Head of caudate nucleus (tissue), 42 donors: Measurements from ENCODE around the gene ZNF655.

ENCODE experiments used
- DNase-seq, 42 donors: peaks; one replicate each; pipeline versions ENCODE4 v3.0.0 to v3.0.0-alpha.2; 2020 to 2021; ENCODE audit warnings: mixed read lengths in 7 of 42
- intact Hi-C: fragments of 100-400 bp; cut with DNase I; formaldehyde crosslinking; loops from one replicate; pipeline ENCODE4 v1.15.0; 2022

The ZNF655 gene

DNA sequence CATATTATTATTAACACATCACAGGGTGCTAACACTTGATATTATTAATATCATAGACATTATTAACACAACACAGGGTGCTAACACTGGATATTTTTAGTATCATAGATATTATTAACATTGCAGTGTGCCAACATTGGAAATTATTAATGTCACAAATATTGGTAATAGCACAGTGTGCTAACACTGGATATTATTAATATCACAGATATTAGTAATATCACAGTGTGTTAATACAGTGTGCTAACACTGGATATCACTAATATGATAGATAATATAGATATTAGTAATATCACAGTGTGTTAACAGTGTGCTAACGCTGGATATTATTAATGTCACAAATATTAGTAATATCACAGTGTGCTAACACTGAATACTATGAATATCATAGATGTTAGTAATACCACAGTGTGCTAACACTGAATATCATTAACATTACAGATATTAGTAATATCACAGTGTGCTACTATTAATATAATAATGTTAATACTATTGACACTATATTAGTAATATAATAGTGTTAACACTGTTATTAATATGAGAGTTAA is 38.0 kb downstream of the ZNF655 start:
- intact Hi-C loops = no loop called here
- no peak for DNase-seq

DNA sequence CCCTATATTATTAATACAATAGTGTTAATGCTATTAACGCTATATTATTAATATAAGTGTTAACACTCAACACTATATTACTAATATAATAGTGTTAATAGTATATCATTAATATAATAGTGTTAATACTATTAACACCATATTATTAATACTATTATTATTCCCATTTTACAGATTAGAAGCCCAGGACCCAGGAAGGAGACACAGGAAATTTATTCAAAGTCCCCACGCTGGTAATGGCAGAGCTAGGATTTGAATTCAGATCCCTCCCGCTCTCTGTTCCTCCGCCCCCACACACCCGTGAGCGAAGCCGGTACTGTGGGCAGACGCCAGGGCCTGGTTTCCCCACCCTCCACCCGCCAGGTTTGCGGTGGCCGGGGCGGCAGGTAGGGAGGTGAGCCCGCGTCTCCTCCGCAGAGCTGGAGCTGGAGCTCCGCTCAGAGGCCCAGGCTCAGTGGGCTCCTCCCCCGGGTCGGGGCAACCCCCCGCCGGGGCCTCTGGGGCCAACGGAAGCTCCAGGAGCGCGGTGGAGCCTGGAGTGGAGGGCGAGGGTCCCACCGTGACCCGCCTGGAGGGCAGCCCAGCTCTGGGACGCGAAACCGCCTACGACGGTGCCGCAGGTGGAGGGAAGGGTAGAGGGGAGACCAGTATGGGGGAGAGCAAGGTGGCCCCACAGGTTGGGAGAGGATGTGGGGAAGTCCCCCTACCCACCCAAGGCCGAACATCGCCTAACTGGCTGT is 39.5 kb downstream of the ZNF655 start, which contains the start of gene TMEM225B:
Gene TMEM225B, plus strand, starts transcription at position 506 of the 740 bp plus-strand sequence. CDS start 6,122 bp downstream, outside the sequence.
- DNase-seq = no peak
- intact Hi-C loops = no loop called here

DNA sequence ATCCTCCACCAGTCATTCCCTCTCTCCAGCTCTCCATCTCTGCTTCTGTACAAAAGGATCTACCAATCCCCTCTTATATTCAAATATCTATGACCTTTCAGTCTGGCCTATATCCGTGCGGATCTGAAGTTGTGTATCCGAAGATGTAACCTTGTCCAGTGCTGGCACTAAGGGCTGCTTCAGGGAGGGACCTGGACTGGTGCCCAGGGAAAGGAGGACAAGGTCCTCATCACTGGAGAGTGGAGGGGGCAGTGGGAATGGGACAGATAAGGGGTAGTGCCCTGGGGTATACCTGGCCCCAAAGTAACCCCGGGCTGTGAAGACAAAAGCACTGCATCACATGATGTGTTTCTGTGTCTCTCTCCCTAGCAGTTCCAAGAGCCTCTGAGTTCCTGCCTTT is 41.4 kb downstream of the ZNF655 start:
- no peak for DNase-seq
- intact Hi-C loops = no loop called here

DNA sequence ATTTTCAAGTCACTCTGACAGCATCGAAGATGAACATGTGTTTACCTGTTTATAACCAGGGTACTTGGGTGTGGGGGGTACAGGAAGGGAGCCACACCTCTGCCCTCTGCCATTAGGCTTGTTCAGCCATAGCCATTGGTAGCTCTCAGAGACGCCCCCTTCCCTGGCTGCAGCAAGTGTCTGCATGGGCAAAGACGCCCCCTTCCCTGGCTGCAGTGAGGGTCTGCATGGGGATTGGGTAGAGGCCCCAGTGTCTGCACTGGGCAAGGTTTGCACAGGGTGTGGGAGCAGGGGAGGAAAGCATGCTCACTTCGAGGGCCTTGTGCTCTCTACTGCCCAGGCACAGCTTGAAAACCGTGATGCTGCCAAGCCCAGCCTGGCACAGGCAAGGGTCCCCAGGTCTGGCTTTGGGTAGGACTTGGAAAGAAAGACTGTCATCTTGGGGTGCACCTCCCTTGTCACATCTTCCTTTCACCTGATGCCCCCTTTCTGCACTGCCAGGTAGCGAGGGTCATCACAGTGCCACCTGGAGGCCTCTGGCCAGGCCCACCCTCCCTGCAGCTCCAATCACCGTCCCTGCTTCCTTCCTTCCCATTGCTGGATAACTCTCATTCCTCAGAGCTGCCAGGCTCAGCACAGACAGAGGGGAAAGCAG is 43.3 kb downstream of the ZNF655 start:
- intact Hi-C loops = no loop called here

DNA sequence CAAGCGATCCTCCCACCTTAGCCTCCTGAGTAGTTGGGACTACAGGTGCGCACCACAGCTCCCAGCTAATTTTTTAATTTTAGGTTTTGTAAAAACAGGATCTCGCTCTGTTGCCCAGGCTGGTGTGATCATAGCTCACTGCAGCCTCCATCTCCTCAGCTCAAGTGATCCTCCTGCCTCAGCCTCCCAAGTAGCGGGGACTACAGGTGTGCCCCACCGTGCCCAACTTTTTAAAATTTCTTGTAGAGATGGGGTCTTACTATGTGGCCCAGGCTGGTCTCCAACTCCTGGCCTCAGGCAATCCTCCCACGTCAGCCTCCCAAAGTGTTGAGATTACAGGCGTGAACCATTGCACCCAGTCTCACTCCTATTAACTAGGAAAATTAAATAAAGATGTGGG is 47.1 kb downstream of the ZNF655 start:
- DNase-seq = no peak
- intact Hi-C loops = no loop called here

More for the DNA sequence above, 43.3 kb downstream of the ZNF655 start:
- no peak for DNase-seq

DNA sequence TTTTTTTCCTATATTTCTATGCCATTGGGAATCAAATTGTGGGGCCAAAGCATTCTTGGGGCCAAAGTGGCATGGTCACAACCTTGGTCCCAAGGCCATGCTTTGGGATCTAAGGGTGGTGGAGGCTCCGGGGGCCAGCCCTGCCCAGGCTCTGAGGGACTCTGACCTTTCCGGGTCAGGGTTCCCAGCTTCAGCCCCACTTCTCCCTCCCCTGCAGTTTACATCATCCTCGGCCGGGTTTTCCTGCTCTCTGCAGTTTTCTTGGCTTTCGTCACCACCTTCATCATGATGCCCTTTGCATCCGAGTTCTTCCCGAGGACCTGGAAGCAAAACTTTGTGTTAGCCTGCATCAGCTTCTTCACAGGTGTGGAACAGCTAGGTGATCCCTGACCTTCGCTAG is 48.1 kb downstream of the ZNF655 start:
- no peak for DNase-seq
- intact Hi-C loops = no loop called here

DNA sequence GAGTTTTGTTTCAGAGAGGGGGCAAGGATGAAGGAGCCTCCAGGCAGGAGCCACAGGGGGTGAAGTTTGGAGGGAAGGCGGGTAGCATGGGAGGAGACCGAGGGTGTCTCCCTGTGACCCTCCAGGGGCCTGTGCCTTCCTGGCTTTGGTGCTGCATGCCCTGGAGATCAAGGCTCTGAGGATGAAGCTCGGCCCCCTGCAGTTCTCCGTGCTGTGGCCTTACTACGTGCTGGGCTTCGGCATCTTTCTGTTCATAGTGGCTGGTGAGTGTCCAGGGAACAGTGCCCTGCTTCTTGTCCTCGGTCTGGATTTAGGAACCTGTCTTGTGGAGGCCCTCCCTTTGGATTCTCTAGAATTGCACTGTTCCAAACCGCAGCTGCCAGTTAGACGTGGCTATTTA is 49.1 kb downstream of the ZNF655 start:
- no peak for DNase-seq

DNA sequence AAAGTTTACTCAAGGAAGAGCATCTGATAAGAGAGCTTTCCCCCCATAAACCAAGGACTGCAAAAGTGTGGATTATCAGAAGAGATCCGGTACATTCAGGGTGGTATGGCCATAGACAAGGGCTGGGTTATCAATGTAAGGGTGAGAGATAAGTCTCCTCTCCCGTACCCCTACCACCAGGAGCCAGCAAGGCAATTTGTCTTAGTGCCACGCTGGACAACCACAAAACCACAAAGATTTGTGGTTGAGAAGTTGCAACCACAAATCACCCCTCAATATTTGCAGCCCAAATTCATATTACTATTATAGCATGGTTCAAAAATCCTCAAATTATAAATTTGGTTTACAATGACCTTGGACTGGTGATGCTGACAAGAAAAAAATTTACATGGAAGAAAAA is 56.1 kb downstream of the ZNF655 start:
- no peak for DNase-seq
- intact Hi-C loops = loop anchor here (10.0 kb wide), 1 partner anchor 110 kb away; the partner anchor contains the start of genes ZKSCAN5 and ZNF394

More for the DNA sequence above, 49.1 kb downstream of the ZNF655 start:
- intact Hi-C loops = no loop called here

DNA sequence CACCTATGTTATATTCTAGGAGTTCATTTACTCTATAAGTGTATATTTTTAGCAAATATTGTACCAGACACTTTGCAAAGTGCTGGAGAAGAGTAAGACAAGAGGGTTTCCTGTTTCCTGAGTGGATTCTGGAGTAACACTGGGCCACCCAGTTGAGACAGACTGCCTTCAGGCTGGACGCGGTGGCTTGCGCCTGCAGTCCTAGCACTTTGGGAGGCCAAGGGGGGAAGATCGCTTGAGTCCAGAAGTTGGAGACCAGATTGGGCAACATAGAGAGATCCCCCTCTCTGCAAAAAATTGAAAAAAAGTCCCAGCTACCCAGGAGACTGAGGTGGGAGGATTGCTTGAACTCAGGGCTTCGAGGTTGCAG is 57.5 kb downstream of the ZNF655 start:
- intact Hi-C loops = loop anchor here (5.0 to 10.0 kb wide), 2 partner anchors 59 to 111 kb away; partner anchors contain the start of genes ZKSCAN5, ZNF394 and ZNF655
- DNase-seq = peak in 1 of 42 donors; percentile 29

DNA sequence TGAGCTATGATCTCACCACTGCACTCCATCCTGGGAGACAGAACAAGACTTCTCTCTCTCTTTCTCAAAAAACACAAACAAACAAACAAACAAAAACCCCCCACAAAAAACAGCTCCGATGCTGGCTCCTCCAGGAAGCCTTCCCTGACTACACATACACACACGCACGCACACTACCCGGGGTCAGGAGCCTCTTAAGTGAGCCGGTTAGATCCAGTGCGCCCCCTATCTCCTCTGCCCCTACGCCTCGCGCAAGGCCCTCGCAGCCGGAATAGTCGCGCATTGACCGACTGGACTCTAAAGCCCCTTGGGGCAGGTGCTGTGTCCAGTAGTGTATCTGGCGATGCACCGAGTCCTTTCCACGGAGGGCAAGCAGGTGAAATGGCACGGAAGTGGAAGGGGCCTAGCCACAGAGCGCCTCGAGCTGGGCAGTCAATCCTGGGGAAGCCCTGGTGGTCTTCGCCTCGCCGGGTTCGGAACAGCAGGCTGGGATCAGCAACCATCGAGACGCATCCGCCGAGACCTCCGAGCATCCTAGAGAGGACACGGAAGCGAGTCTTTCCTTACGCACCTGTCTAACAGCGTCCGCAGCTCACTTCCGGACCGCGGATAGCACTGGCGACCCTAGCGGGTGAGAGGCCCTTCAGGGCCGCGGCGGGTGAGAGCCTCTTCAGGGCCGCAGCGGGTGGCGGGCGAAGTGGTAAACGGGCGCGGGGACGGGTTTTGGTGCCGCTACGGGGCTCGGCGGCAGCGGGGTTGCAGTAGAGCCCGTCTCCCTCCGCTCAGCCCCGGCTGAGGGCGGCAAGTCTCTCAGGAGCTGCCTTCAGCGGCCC is 58.1 kb downstream of the ZNF655 start, which contains the start of gene ZSCAN25:
Gene ZSCAN25, plus strand, starts transcription at position 588 of the 833 bp plus-strand sequence. CDS start 2,661 bp downstream, outside the sequence.
- peak; percentile 80 to 96 (median 90) for DNase-seq
- intact Hi-C loops = loop anchor here (5.0 to 10.0 kb wide), 2 partner anchors 59 to 112 kb away; partner anchors contain the start of genes ZKSCAN5, ZNF394 and ZNF655

DNA sequence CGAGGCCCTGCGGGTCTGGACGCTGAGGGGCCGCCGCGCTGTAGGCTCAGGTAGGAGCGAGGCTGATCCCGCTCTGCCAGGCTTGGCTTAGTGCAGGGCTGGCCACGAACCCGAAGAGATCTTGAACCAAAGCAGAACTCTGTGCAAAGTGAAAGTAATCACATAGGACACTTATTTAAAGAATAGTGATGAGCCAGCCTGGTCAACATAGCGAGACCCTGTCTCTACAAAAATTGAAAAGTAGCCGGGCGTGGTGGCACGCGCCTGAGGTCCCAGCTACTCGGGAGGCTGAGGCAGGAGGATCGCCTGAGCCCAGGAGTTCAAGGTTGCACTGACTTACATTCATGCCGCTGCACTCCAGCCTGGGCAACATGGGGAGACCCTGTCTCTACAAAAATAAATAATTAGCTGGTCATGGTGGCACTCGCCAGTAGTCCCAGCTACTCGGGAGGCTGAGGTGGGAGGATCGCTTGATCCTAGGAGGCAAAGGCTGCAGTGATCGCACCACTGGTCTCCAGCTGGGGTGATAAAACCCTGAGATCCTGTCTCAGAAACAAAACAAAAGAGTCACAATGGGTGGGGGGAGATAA is 58.8 kb downstream of the ZNF655 start:
- intact Hi-C loops = loop anchor here (5.0 to 10.0 kb wide), 2 partner anchors 60 to 112 kb away; partner anchors contain the start of genes ZKSCAN5, ZNF394 and ZNF655
- DNase-seq = no peak

DNA sequence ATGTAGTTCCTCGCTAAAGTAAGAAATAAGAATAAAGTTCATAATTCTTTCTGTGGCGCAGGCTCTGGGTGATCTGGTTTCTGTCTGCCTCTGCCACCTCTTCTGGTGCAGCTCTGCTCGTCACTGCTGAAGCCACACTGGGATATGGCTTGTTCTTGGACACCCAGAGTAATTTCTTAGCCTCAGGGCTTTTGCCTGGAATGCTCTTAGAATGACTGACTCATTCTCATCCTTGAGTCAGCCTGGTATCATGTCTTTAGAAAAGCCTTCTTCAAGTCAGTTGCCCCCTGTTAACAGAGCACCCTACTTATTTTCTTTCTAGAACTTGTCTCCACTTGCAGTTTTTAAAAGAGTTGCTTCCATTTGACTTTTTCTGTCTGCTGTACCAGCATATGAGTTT is 60.3 kb downstream of the ZNF655 start:
- DNase-seq = no peak
- intact Hi-C loops = loop anchor here (5.0 to 10.0 kb wide), 2 partner anchors 61 to 114 kb away; partner anchors contain the start of genes ZKSCAN5, ZNF394 and ZNF655

DNA sequence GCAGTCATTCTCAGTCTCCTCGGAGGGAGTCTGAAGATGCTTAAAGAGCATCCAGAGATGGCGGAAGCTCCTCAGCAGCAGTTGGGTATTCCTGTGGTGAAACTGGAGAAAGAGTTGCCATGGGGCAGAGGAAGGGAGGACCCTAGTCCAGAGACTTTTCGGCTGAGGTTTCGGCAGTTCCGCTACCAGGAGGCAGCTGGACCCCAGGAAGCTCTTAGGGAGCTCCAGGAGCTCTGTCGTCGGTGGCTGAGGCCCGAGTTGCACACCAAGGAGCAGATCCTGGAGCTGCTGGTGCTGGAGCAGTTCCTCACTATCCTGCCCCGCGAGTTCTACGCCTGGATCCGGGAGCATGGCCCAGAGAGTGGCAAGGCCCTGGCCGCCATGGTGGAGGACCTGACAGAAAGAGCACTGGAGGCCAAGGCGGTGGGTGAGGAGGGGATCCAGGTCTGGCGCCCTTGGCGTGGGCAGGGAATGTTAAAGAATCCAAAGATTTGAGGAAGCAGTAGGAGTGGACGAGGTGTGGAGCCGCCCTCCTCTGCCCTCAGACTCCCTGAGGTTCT is 61.2 kb downstream of the ZNF655 start:
- DNase-seq = peak in 1 of 42 donors; percentile 14
- intact Hi-C loops = loop anchor here (5.0 to 10.0 kb wide), 2 partner anchors 62 to 115 kb away; partner anchors contain the start of genes ZKSCAN5, ZNF394 and ZNF655

DNA sequence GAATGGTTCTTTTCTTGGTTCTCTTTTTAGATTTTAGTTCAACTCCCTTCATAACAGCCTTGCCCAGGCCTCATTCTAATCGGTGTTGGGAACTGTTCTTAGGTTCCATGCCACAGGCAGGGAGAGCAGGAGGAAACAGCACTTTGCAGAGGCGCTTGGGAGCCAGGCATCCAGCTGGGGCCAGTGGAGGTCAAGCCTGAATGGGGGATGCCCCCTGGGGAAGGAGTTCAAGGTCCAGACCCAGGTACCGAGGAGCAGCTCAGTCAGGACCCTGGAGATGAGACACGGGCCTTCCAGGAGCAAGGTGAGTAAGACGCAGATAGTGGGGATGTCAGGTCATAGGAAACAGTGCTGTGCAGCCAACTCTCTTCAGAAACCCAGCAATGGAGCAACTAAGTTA is 62.8 kb downstream of the ZNF655 start:
- DNase-seq = no peak
- intact Hi-C loops = no loop called here

DNA sequence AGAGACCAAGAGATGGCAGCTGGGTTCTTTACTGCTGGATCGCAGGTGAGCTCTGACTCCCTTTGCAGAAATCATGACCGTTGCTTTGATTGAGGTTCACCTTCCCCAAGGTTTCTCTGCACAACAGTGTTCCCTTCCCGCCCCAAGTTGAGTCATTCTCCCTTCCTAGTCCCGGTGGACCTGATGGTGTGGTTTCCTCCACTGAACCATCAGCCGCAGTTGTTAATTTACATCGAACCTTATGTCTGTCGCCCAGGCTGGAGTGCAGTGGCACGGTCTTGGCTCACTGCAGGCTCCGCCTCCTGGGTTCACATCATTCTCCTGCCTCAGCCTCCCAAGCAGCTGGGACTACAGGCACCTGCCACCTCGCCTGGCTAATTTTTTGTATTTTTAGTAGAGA is 64.2 kb downstream of the ZNF655 start:
- DNase-seq = no peak
- intact Hi-C loops = no loop called here

DNA sequence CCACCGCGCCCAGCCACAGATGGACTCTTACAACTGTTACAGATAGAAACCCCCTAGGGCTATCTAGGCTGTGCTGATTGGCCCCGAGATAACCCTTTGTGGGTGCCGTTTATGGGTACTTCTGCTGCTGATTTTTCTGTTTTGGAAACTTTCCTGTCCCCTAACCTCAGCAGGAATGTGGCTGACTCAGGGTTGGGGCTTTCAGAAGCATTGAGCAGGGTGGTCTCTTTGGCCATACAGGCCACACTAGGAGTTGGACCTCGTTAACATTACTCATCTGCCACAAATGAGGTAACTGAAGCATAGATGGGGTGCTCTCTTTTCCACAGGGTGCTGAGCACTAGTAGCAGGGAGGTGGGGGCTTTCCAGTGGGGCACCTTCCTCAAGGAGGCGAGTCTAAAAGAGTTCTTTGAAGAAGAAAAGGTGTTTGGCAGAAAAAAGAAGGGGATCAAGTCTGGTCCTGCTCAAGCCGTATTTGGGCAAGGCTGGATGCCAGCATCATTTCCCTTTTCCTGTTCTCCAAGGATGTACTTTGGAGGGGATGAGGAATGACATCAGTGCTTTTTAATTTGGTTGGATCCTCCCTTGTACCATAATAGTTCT is 64.8 kb downstream of the ZNF655 start:
- no peak for DNase-seq
- intact Hi-C loops = no loop called here

DNA sequence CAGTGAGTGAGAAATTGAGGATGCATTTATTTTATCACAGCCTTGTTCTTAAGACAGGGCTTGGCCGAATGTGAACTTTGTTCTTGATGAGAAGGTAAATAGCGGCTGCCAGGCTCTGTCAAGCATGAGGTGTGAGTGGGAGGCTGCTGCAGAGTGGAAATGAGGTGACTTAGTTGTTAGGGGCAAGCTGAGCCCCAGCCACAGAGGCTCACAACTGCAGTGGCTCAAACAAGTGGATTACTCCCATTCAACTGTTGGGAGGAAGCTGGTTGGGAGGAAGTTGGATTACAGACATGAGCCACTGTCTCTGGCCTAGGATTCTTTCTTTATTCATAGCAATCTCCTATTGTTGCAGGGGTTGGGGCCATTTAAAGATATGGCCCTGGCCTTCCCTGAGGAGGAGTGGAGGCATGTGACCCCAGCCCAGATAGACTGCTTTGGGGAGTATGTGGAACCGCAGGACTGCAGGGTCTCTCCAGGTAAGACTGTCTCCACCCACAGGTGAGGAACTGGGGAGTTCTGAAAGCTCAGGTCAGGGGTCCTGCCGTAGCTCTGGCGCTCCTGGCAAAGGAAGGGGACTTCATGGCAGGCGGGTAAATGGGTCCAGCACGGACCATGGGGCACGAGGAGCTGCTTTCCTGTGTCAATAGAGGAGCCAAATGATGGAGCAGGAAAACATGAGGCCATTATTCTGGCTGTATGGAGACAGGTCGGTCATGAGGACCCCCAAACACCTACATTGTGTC is 65.4 kb downstream of the ZNF655 start:
- intact Hi-C loops = no loop called here
- DNase-seq = peak in 8 of 42 donors; percentile 13 to 51 (median 26)
